Astrocyte (in vitro differentiated cells and primary cell): Measurements from ENCODE around the gene ATP5PB. TPM values are rescaled to one million over a fixed set of nuclear protein-coding genes. Genes with fewer than 3 reads are reported as not detected.

Source experiments
- DNase-seq: peaks from one replicate; pipeline ENCODE4 v3.0.0-alpha.2; 2010; ENCODE audit warnings: low read depth
- FAIRE-seq: peaks from 2 replicates; lab custom pipeline; 2011; peaks lifted over from hg19 to GRCh38; lab: Jason Lieb, UNC
- H2AFZ ChIP-seq: 2 replicates; pipeline ENCODE4 v1.6.0; 2012; ENCODE audit warnings: low read depth, low read length, inconsistent platforms
- H3K27ac ChIP-seq: 2 replicates; pipeline ENCODE4 v1.5.1; 2011; ENCODE audit warnings: low read depth, low read length, inconsistent platforms
- H3K27me3 ChIP-seq: 2 replicates; pipeline ENCODE4 v1.6.0; 2011; ENCODE audit warnings: low read length, inconsistent platforms; ENCODE audit not compliant: insufficient read depth
- H3K36me3 ChIP-seq: 2 replicates; pipeline ENCODE4 v1.5.1; 2011; ENCODE audit warnings: low read length, inconsistent platforms; ENCODE audit not compliant: insufficient read depth
- H3K4me1 ChIP-seq: 2 replicates; pipeline ENCODE4 v1.5.1; 2011; ENCODE audit warnings: low read length, inconsistent platforms; ENCODE audit not compliant: insufficient read depth
- H3K4me2 ChIP-seq: 2 replicates; pipeline ENCODE4 v1.6.0; 2012; ENCODE audit warnings: low read length, inconsistent platforms
- H3K4me3 ChIP-seq: 2 replicates; pipeline ENCODE4 v1.5.1; 2011; ENCODE audit warnings: low read depth, mild to moderate bottlenecking, low read length, inconsistent platforms; ENCODE audit not compliant: insufficient read depth
- H3K79me2 ChIP-seq: 2 replicates; pipeline ENCODE4 v1.6.0; 2012; ENCODE audit warnings: mild to moderate bottlenecking, low read length, inconsistent platforms; ENCODE audit not compliant: insufficient read depth
- H3K9ac ChIP-seq: 2 replicates; pipeline ENCODE4 v1.6.0; 2012; ENCODE audit warnings: mild to moderate bottlenecking, low read length, inconsistent platforms
- H3K9me3 ChIP-seq: 2 replicates; pipeline ENCODE4 v1.5.1; 2012; ENCODE audit warnings: low read depth, mild to moderate bottlenecking, low read length, inconsistent platforms; ENCODE audit not compliant: insufficient read depth
- H4K20me1 ChIP-seq: 2 replicates; pipeline ENCODE4 v1.6.0; 2012; ENCODE audit warnings: low read length, inconsistent platforms; ENCODE audit not compliant: insufficient read depth
- H3K27ac Mint-ChIP-seq: one replicate; pipeline ENCODE4 v1.8.0; 2021; ENCODE audit warnings: mild to moderate bottlenecking, mixed read lengths; ENCODE audit not compliant: unreplicated experiment
- H3K27me3 Mint-ChIP-seq: one replicate; pipeline ENCODE4 v1.8.0; 2021; ENCODE audit warnings: low read depth, mixed read lengths; ENCODE audit not compliant: unreplicated experiment
- H3K36me3 Mint-ChIP-seq: one replicate; pipeline ENCODE4 v1.8.0; 2021; ENCODE audit warnings: low read depth, mixed read lengths; ENCODE audit not compliant: unreplicated experiment
- H3K4me1 Mint-ChIP-seq: one replicate; pipeline ENCODE4 v1.8.0; 2021; ENCODE audit warnings: low read depth, mixed read lengths; ENCODE audit not compliant: unreplicated experiment
- H3K4me3 Mint-ChIP-seq: one replicate; pipeline ENCODE4 v1.8.0; 2021; ENCODE audit warnings: mild to moderate bottlenecking, moderate library complexity, mixed read lengths; ENCODE audit not compliant: unreplicated experiment
- H3K9me3 Mint-ChIP-seq: one replicate; pipeline ENCODE4 v1.8.0; 2021; ENCODE audit warnings: mild to moderate bottlenecking, mixed read lengths; ENCODE audit not compliant: unreplicated experiment
- EZH2 ChIP-seq: IDR thresholded peaks from 2 replicates; pipeline ENCODE4 v1.6.1; 2012; ENCODE audit warnings: mild to moderate bottlenecking, low read length, inconsistent platforms; ENCODE audit not compliant: insufficient read depth
- total RNA-seq: library from RNA; stranded (reverse); gene quantifications from 2 replicates; pipeline ENCODE4 v1.2.1, GENCODE V29; 2021
- TF ChIP-seq, protein P1 (sequence below): IDR thresholded peaks from 2 replicates; pipeline ENCODE4 v1.5.1; 2011; ENCODE audit warnings: low read depth, mild to moderate bottlenecking, inconsistent platforms, low read length, moderate library complexity; ENCODE audit not compliant: insufficient read depth

The ATP5PB gene
- total RNA-seq, 1 donor from 2014 or later = 214 TPM

DNA sequence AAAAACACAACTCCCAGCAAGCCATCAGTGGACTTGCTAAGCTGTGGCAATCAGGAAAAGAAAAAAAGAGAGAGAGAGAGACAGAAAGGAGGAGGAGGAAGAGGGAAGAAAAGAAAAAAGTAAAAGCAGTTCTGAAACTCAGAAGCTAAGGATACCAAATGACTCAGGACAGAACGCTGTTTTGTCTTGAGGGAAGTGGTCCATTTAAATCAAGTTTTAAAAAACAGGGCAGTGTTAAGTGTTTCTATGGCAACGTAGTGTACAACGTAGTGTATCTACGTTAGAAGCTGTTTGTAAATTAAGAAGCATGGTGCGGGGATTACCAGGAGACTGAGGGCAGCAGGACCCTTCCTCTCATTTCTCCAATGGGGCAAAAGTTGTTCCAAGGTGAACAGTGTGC is 48.3 kb downstream of the ATP5PB start:
- H3K4me3 ChIP-seq = no peak overlapping the region
- no peak overlapping the region for H3K9ac ChIP-seq
- no peaks in the 10 kb centered on the region for H3K4me1 ChIP-seq
- H4K20me1 ChIP-seq = no peaks in the 10 kb centered on the region
- no peaks in the 10 kb centered on the region for H3K36me3 Mint-ChIP-seq
- H3K27me3 ChIP-seq = no peaks in the 10 kb centered on the region
- no peak overlapping the region for H2AFZ ChIP-seq
- FAIRE-seq = no peak
- H3K4me3 Mint-ChIP-seq = peak overlapping the region; percentile 16
- no peak for TF ChIP-seq EZH2
- TF ChIP-seq, protein P1, sequence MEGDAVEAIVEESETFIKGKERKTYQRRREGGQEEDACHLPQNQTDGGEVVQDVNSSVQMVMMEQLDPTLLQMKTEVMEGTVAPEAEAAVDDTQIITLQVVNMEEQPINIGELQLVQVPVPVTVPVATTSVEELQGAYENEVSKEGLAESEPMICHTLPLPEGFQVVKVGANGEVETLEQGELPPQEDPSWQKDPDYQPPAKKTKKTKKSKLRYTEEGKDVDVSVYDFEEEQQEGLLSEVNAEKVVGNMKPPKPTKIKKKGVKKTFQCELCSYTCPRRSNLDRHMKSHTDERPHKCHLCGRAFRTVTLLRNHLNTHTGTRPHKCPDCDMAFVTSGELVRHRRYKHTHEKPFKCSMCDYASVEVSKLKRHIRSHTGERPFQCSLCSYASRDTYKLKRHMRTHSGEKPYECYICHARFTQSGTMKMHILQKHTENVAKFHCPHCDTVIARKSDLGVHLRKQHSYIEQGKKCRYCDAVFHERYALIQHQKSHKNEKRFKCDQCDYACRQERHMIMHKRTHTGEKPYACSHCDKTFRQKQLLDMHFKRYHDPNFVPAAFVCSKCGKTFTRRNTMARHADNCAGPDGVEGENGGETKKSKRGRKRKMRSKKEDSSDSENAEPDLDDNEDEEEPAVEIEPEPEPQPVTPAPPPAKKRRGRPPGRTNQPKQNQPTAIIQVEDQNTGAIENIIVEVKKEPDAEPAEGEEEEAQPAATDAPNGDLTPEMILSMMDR = no peak
- no peak for DNase-seq
- no peaks in the 10 kb centered on the region for H3K9me3 ChIP-seq
- H3K9me3 Mint-ChIP-seq = peaks cover 2% of the 10 kb centered on the region
- H3K27ac ChIP-seq = no peak overlapping the region
- H3K27ac Mint-ChIP-seq = no peak overlapping the region
- H3K79me2 ChIP-seq = no peaks in the 10 kb centered on the region
- H3K36me3 ChIP-seq = no peaks in the 10 kb centered on the region
- no peak overlapping the region for H3K4me2 ChIP-seq
- peaks cover 7% of the 10 kb centered on the region for H3K27me3 Mint-ChIP-seq
- no peaks in the 10 kb centered on the region for H3K4me1 Mint-ChIP-seq

DNA sequence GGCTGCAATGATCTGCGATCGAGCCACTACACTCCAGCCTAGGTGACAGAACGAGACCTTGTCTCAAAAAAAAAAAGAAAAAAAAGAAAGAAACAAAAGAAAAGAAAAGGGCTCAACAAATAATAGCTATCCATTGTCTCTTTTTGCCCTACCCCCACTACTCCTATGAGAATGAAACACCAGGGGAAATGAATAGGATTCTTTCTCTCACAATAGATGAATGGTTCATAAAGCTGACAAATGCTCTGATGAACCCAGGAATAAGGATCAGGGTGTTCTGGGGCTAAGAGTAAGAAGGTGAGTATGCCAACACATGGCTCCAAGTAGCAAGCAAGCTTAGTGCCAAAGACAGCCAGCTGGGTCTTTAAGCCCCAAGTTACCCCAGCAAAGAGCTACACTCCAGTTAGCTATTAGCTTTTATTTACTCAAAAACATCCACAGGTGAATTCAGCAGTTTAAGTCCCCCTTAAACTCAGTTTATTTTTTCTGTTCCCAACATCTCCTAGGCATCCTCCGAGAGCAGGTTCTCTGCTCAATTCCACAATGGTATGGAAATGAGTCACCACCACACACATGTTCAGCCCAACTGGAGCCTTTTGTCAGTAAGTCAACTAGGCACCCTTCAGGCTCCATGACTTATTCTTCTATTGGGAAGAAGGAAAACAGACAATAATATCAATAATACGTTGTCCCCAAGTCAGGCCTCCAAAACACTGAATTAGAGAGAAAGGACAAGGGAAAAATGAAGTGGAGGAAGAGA is 49.9 kb downstream of the ATP5PB start:
- Mint-ChIP-seq H3K27me3 (peaks cover 16% of the 10 kb centered on the region), H3K4me3 (no peak overlapping the region), H3K4me1 (no peaks in the 10 kb centered on the region), H3K36me3 (no peaks in the 10 kb centered on the region), H3K27ac (no peak overlapping the region), H3K9me3 (peaks cover 2% of the 10 kb centered on the region)
- Histone ChIP-seq H3K9ac (no peak overlapping the region), H3K9me3 (no peaks in the 10 kb centered on the region), H3K4me1 (no peaks in the 10 kb centered on the region), H3K27me3 (peaks cover 5% of the 10 kb centered on the region), H3K27ac (no peak overlapping the region), H3K36me3 (no peaks in the 10 kb centered on the region), H4K20me1 (no peaks in the 10 kb centered on the region), H2AFZ (no peak overlapping the region), H3K79me2 (no peaks in the 10 kb centered on the region), H3K4me3 (no peak overlapping the region), H3K4me2 (no peak overlapping the region)
- TF ChIP-seq, protein P1 = no peak
- TF ChIP-seq EZH2 = no peak
- FAIRE-seq (no peak), DNase-seq (no peak)

DNA sequence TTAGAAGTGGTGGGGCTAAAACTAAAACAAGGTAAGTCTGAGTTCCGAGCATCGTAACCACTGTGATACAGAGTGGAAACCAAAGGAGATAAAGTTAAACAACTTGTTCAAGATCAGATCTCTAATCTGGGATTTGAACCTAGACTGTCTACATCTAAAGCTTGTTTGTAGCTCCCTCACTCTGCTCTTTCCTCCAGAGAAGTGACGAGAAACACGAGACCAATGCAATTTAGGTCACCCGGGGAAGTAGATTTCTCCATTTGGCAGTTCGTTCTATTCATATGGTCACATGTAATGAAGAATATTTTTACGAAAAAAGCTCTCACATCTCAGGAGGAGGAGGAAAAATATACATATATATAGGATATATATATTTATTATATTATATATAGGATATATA is 52.4 kb downstream of the ATP5PB start:
- H3K36me3 ChIP-seq = no peaks in the 10 kb centered on the region
- TF ChIP-seq EZH2 = no peak
- TF ChIP-seq, protein P1 = no peak
- H3K4me1 Mint-ChIP-seq = no peaks in the 10 kb centered on the region
- no peak overlapping the region for H3K4me3 ChIP-seq
- DNase-seq = no peak
- no peak overlapping the region for H3K4me3 Mint-ChIP-seq
- peaks cover 2% of the 10 kb centered on the region for H3K9me3 Mint-ChIP-seq
- no peaks in the 10 kb centered on the region for H3K4me1 ChIP-seq
- FAIRE-seq = no peak
- H3K36me3 Mint-ChIP-seq = no peaks in the 10 kb centered on the region
- no peak overlapping the region for H3K9ac ChIP-seq
- H3K27ac Mint-ChIP-seq = no peak overlapping the region
- no peaks in the 10 kb centered on the region for H3K9me3 ChIP-seq
- no peaks in the 10 kb centered on the region for H3K79me2 ChIP-seq
- peaks cover 5% of the 10 kb centered on the region for H3K27me3 ChIP-seq
- H3K4me2 ChIP-seq = no peak overlapping the region
- H4K20me1 ChIP-seq = no peaks in the 10 kb centered on the region
- peaks cover 19% of the 10 kb centered on the region for H3K27me3 Mint-ChIP-seq
- no peak overlapping the region for H2AFZ ChIP-seq
- no peak overlapping the region for H3K27ac ChIP-seq
